ENCODE data around the gene STX1B.

The STX1B gene

DNA sequence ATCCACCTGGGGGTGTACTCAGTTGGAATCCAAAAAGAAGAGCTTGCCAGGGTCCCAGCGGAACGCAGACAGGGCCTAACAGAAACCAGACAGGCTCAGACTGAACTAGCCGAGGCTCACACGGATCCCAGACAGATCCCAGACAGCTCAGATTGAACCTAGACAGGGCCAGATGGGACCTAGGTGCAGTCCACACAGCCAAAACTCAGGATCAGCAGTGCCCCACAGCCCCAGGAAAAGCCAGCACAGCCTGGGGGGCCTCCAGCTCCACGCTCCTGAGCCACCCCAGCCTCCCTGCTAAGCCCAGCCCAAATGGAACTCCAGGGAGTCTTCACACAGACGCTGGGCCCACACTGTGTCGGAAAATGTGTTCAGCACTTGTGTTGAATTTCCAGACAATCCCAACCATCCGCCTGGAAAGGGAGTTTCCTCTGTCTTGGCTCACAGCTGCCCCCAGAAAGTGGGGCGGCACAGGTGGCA is 7.5 kb downstream of the STX1B start:
- Histone ChIP-seq H3K4me1 (ENCODE audit: insufficient read depth, low read length, severe bottlenecking) (no peaks in the 10 kb centered on the region), H4K20me1 (ENCODE audit: insufficient read depth, low read length) (no peaks in the 10 kb centered on the region), H2AFZ (ENCODE audit: low read length) (no peak overlapping the region), H3F3A (ENCODE audit: insufficient read depth, low read length) (no peaks in the 10 kb centered on the region), H3K9ac (ENCODE audit: low read length) (no peak overlapping the region), H3K4me2 (ENCODE audit: low read length) (no peak overlapping the region), H3K36me3 (ENCODE audit: insufficient read depth, low read length) (no peaks in the 10 kb centered on the region), H3K27me3 (ENCODE audit: insufficient read depth, low read length) (0 out of 2 replicates have a peak, but pooled peaks cover 6% of the 10 kb centered on the region), H3K27ac (ENCODE audit: low read depth, low read length, poor library complexity, severe bottlenecking) (no peak overlapping the region), H3K4me3 (ENCODE audit: low read depth, low read length, poor library complexity, severe bottlenecking) (no peak overlapping the region), H3K9me2 (ENCODE audit: low read depth, low read length) (no peaks in the 10 kb centered on the region), H3K79me2 (ENCODE audit: insufficient read depth, low read length) (no peaks in the 10 kb centered on the region), H3K9me3 (ENCODE audit: low read length) (no peaks in the 10 kb centered on the region)
- TF ChIP-seq EZH2 (IDR thresholded peaks at IDR 0.05; ENCODE audit: borderline replicate concordance, low read length) = no peak
- TF ChIP-seq, protein P1, sequence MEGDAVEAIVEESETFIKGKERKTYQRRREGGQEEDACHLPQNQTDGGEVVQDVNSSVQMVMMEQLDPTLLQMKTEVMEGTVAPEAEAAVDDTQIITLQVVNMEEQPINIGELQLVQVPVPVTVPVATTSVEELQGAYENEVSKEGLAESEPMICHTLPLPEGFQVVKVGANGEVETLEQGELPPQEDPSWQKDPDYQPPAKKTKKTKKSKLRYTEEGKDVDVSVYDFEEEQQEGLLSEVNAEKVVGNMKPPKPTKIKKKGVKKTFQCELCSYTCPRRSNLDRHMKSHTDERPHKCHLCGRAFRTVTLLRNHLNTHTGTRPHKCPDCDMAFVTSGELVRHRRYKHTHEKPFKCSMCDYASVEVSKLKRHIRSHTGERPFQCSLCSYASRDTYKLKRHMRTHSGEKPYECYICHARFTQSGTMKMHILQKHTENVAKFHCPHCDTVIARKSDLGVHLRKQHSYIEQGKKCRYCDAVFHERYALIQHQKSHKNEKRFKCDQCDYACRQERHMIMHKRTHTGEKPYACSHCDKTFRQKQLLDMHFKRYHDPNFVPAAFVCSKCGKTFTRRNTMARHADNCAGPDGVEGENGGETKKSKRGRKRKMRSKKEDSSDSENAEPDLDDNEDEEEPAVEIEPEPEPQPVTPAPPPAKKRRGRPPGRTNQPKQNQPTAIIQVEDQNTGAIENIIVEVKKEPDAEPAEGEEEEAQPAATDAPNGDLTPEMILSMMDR (IDR thresholded peaks at IDR 0.05; ENCODE audit: low read length) = no peak

DNA sequence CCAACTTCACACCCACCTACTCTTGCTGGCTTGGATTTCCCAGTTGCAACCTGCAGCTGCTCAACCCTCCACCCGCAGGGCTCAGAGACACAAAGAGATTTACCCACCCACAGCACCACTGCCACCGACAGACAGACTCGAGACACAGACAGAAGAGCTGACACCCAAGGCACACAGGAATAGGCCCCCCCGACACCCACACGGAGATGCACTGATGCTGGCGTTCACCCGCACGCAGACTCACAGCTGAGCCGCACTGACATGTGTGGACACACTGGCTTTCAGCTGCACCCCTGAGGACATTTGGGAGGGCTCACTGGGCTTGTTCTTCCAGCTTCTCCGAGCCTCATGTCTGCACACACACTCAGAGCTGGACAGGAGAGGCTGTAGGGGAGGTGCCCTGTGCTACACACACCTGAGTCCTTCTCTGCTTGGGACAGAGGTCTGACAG is 8.2 kb downstream of the STX1B start:
- H2AFZ ChIP-seq (ENCODE audit: low read length) = no peak overlapping the region

DNA sequence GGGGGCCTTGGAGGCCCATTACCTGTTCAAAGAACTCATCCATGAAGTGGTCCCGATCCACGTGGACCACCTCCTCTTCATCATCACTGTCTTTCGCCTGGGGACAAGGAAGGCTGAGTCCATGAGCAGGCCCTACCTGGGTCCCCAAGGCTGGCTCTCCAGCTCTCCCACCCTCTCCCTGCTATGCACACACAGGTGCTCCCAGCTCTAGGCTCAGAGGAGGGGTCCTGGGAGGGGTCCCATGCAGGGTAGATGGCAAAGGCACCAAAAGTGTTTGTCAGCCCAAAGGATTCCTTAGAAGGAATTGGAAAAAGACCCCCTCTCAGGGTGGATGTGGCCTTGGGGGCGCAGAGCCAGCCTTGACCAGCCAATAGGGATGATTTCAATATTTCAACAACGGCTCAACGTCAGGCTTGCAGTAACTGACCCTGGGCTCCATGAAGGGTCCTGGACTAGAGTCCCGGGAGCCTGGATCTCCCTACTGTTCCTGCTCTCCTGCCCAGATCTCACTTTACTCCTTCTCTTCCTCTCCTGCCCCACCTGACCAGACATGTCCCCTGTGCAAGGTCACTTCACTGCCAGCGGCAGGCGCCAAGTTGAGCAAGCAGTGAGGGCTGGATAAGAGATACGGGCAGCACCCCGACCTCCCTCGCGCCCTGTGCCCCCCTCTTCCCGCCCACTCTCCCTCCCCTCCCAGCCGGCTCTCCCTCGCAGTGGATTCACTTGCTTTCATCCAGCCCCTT is 8.8 kb downstream of the STX1B start:
- 0 out of 2 replicates have a peak, but pooled peaks cover 6% of the 10 kb centered on the region for H3K27me3 ChIP-seq (ENCODE audit: insufficient read depth, low read length)
- H3K9me2 ChIP-seq (ENCODE audit: low read depth, low read length) = no peaks in the 10 kb centered on the region
- peaks cover 7% of the 10 kb centered on the region for H3K4me1 ChIP-seq (ENCODE audit: insufficient read depth, low read length, severe bottlenecking)
- H4K20me1 ChIP-seq (ENCODE audit: insufficient read depth, low read length) = no peaks in the 10 kb centered on the region
- H3K4me3 ChIP-seq (ENCODE audit: low read depth, low read length, poor library complexity, severe bottlenecking) = no peak overlapping the region
- H3K36me3 ChIP-seq (ENCODE audit: insufficient read depth, low read length) = no peaks in the 10 kb centered on the region
- H3K9ac ChIP-seq (ENCODE audit: low read length) = no peak overlapping the region
- H3K9me3 ChIP-seq (ENCODE audit: low read length) = no peaks in the 10 kb centered on the region
- no peak overlapping the region for H3K4me2 ChIP-seq (ENCODE audit: low read length)
- no peaks in the 10 kb centered on the region for H3F3A ChIP-seq (ENCODE audit: insufficient read depth, low read length)
- no peaks in the 10 kb centered on the region for H3K79me2 ChIP-seq (ENCODE audit: insufficient read depth, low read length)
- TF ChIP-seq, protein P1 (IDR thresholded peaks at IDR 0.05; ENCODE audit: low read length) = no peak
- TF ChIP-seq EZH2 (IDR thresholded peaks at IDR 0.05; ENCODE audit: borderline replicate concordance, low read length) = no peak
- H2AFZ ChIP-seq (ENCODE audit: low read length) = no peak overlapping the region
- H3K27ac ChIP-seq (ENCODE audit: low read depth, low read length, poor library complexity, severe bottlenecking) = no peak overlapping the region

More for the DNA sequence above, 8.2 kb downstream of the STX1B start:
- H3K27ac ChIP-seq (ENCODE audit: low read depth, low read length, poor library complexity, severe bottlenecking) = no peak overlapping the region
- H3K4me2 ChIP-seq (ENCODE audit: low read length) = no peak overlapping the region
- H3K9me2 ChIP-seq (ENCODE audit: low read depth, low read length) = no peaks in the 10 kb centered on the region
- 0 out of 2 replicates have a peak, but pooled peaks cover 6% of the 10 kb centered on the region for H3K27me3 ChIP-seq (ENCODE audit: insufficient read depth, low read length)
- H3F3A ChIP-seq (ENCODE audit: insufficient read depth, low read length) = no peaks in the 10 kb centered on the region
- peaks cover 3% of the 10 kb centered on the region for H3K4me1 ChIP-seq (ENCODE audit: insufficient read depth, low read length, severe bottlenecking)
- H3K36me3 ChIP-seq (ENCODE audit: insufficient read depth, low read length) = no peaks in the 10 kb centered on the region
- no peak for TF ChIP-seq EZH2 (IDR thresholded peaks at IDR 0.05; ENCODE audit: borderline replicate concordance, low read length)
- TF ChIP-seq, protein P1 (IDR thresholded peaks at IDR 0.05; ENCODE audit: low read length) = no peak
- no peaks in the 10 kb centered on the region for H3K9me3 ChIP-seq (ENCODE audit: low read length)
- no peaks in the 10 kb centered on the region for H3K79me2 ChIP-seq (ENCODE audit: insufficient read depth, low read length)
- no peak overlapping the region for H3K4me3 ChIP-seq (ENCODE audit: low read depth, low read length, poor library complexity, severe bottlenecking)
- H4K20me1 ChIP-seq (ENCODE audit: insufficient read depth, low read length) = no peaks in the 10 kb centered on the region
- H3K9ac ChIP-seq (ENCODE audit: low read length) = no peak overlapping the region
